ENCODE results near the gene TBC1D5. TPM values are rescaled to one million over a fixed set of nuclear protein-coding genes. Genes with fewer than 3 reads are reported as not detected.

The TBC1D5 gene
- total RNA-seq, 4 donors from 2014 or later, result 21.3 to 86.4 (median 48.1) TPM

DNA sequence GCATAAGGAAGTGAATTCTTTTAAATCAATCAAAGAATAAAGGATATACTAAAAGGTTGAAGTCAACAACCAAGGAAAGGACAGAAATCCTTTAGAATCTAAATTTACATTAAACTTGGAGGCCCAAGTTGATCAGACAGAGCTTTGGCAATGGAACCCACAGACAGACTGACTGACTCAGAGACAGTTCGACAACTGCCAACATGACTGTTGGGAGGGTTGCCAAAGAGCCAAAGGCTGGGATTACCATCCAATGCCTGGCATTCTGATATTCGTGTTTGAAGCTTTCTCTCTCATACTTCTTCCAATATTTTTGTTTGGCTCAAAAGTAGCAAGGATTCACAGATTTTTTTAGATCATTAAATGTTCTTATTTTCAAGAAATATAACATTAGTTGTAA, 451.5 kb downstream of the TBC1D5 start:
- Histone ChIP-seq H3K4me1 (no peaks in the 10 kb centered on the region), H3K27ac (no peak overlapping the region), H3K36me3 (no peaks in the 10 kb centered on the region), H3K9me3 (no peaks in the 10 kb centered on the region), H3K4me3 (no peak overlapping the region), H3K27me3 (no peaks in the 10 kb centered on the region)
- TF ChIP-seq, protein P1, sequence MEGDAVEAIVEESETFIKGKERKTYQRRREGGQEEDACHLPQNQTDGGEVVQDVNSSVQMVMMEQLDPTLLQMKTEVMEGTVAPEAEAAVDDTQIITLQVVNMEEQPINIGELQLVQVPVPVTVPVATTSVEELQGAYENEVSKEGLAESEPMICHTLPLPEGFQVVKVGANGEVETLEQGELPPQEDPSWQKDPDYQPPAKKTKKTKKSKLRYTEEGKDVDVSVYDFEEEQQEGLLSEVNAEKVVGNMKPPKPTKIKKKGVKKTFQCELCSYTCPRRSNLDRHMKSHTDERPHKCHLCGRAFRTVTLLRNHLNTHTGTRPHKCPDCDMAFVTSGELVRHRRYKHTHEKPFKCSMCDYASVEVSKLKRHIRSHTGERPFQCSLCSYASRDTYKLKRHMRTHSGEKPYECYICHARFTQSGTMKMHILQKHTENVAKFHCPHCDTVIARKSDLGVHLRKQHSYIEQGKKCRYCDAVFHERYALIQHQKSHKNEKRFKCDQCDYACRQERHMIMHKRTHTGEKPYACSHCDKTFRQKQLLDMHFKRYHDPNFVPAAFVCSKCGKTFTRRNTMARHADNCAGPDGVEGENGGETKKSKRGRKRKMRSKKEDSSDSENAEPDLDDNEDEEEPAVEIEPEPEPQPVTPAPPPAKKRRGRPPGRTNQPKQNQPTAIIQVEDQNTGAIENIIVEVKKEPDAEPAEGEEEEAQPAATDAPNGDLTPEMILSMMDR (IDR thresholded peaks at IDR 0.05), result no peak
- TF ChIP-seq EP300 (IDR thresholded peaks at IDR 0.05; ENCODE audit: low read depth), result no peak
- no peak for TF ChIP-seq POLR2A (IDR thresholded peaks at IDR 0.05)
- no peak for TF ChIP-seq POLR2AphosphoS5 (IDR thresholded peaks at IDR 0.05)
- in situ Hi-C loops (cut with MboI; ENCODE audit: low pct_ligation_motif_present in 1 of 4, low pct_unique_long_range_greater_than_20kb in 1 of 4, low sequenced_read_pairs in 3 of 4) (no loop called here), intact Hi-C loops (cut with DNase I; ENCODE audit: low total_unique reads) (no loop called here)
- WGBS, 2 donors (ENCODE audit: low coverage in 1 of 2), result 81 to 88% methylated on average over 2 of the region's 2 CpGs
- DNase-seq, result no peak

DNA sequence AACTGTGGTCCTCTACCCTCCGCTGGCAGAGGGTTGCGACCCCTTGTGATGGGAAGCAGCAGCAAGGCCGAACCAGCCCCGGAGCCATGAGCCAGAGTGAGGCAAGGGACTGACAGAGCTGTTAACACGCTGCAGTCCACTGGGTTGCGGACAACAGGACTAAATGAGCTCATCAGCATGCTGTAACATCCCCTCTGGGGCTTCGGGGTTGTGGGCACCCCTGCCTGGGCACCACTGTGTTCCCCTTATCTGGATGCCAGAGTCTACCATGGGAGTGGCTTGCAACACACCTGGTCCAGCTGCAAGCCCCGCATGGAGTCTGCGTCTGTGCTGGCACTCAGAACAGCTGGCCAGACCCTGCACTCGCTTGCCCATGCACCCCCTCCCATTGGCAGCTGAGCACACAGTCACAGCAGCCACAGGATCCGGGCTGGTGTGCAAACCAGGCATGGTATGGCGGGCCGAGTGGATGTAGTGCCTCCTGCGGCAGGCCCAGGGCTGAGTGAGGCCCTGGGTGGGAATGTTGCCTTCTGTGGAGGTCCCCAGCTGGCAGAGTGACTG, 453.5 kb downstream of the TBC1D5 start:
- no peak overlapping the region for H3K27ac ChIP-seq
- no peak overlapping the region for H3K4me3 ChIP-seq
- no peaks in the 10 kb centered on the region for H3K36me3 ChIP-seq
- intact Hi-C loops (cut with DNase I; ENCODE audit: low total_unique reads), result no loop called here
- WGBS, 2 donors (ENCODE audit: low coverage in 1 of 2), result 99% methylated on average over 14 of the region's 14 CpGs; no CpG with 5 or more reads in 1 of the 2 donors
- in situ Hi-C loops (cut with MboI; ENCODE audit: low pct_ligation_motif_present in 1 of 4, low pct_unique_long_range_greater_than_20kb in 1 of 4, low sequenced_read_pairs in 3 of 4), result no loop called here
- no peaks in the 10 kb centered on the region for H3K9me3 ChIP-seq
- DNase-seq, result no peak
- no peaks in the 10 kb centered on the region for H3K4me1 ChIP-seq
- no peaks in the 10 kb centered on the region for H3K27me3 ChIP-seq
- TF ChIP-seq POLR2A (IDR thresholded peaks at IDR 0.05) (no peak), POLR2AphosphoS5 (IDR thresholded peaks at IDR 0.05) (no peak), EP300 (IDR thresholded peaks at IDR 0.05; ENCODE audit: low read depth) (no peak)
- TF ChIP-seq, protein P1 (IDR thresholded peaks at IDR 0.05), result no peak

DNA sequence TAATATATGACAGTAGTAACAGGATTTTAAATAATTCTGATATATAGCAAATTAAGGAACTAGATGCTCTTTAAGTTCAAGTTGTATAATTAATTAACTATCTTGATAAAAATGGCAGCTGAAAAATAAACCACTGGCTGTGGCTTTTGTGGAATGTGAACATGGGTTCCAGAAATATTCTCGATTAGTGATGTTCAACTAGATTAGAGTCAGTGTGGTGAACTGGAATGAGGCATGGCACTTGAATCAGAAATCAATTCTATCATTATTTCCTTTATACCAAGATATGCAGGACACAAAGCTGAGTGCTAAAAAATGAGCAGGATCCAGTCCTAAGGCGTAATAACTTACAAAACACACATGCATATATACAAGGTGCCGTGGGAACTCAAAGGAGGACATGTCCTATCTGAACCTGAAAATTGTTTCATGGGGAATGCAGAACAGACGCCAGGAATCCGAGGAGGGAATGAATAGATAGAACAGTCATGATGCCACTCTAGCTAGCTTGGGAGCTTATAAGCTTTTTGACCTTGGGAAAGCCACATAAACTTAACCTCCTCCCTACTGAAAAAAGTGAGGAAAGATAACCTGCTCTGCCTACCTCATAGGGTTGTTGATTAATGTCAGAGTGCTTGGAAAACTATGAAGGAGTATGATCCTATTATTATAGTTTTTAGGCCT, 455.3 kb downstream of the TBC1D5 start:
- Histone ChIP-seq H3K36me3 (no peaks in the 10 kb centered on the region), H3K4me3 (no peak overlapping the region), H3K27ac (no peak overlapping the region), H3K4me1 (no peaks in the 10 kb centered on the region), H3K27me3 (no peaks in the 10 kb centered on the region), H3K9me3 (no peaks in the 10 kb centered on the region)
- DNase-seq, result no peak
- in situ Hi-C loops (cut with MboI; ENCODE audit: low pct_ligation_motif_present in 1 of 4, low pct_unique_long_range_greater_than_20kb in 1 of 4, low sequenced_read_pairs in 3 of 4), result no loop called here
- TF ChIP-seq EP300 (IDR thresholded peaks at IDR 0.05; ENCODE audit: low read depth) (no peak), POLR2AphosphoS5 (IDR thresholded peaks at IDR 0.05) (no peak), POLR2A (IDR thresholded peaks at IDR 0.05) (no peak)
- TF ChIP-seq, protein P1 (IDR thresholded peaks at IDR 0.05), result no peak
- 93% methylated on average over 4 to 5 of the region's 5 CpGs for WGBS, 2 donors (ENCODE audit: low coverage in 1 of 2)
- intact Hi-C loops (cut with DNase I; ENCODE audit: low total_unique reads), result no loop called here

DNA sequence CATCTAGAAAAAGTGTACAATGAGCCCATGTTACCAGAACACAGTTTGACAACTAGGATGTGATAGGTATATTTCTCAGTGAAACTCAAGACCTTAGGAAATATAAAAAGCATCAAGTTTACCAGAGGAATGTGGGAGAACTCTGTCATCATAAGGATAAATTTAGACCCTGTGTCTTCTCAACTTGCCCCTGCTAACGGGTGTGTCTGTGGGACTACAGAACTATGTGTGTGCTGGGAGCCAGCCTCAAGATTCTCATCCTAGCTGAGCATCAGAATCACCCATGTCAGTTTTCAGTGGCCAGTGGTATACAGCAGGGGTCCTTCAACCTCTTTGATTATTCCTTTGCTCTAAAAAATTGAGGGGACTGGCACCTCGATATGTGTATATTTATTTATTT, 464.4 kb downstream of the TBC1D5 start:
- H3K9me3 ChIP-seq, result no peaks in the 10 kb centered on the region
- no peak for DNase-seq
- intact Hi-C loops (cut with DNase I; ENCODE audit: low total_unique reads) (no loop called here), in situ Hi-C loops (cut with MboI; ENCODE audit: low pct_ligation_motif_present in 1 of 4, low pct_unique_long_range_greater_than_20kb in 1 of 4, low sequenced_read_pairs in 3 of 4) (no loop called here)
- no peak overlapping the region for H3K4me3 ChIP-seq
- 92 to 93% methylated on average over 1 to 2 of the region's 2 CpGs for WGBS, 2 donors (ENCODE audit: low coverage in 1 of 2)
- TF ChIP-seq POLR2AphosphoS5 (IDR thresholded peaks at IDR 0.05) (no peak), EP300 (IDR thresholded peaks at IDR 0.05; ENCODE audit: low read depth) (no peak), POLR2A (IDR thresholded peaks at IDR 0.05) (no peak)
- TF ChIP-seq, protein P1 (IDR thresholded peaks at IDR 0.05), result no peak
- H3K27ac ChIP-seq, result no peak overlapping the region
- no peaks in the 10 kb centered on the region for H3K27me3 ChIP-seq
- H3K4me1 ChIP-seq, result no peaks in the 10 kb centered on the region
- no peaks in the 10 kb centered on the region for H3K36me3 ChIP-seq
